Measurements from ENCODE around the gene NHSL2. TPM values are rescaled to one million over a fixed set of nuclear protein-coding genes. Genes with fewer than 3 reads are reported as not detected.

NHSL2 gene
- total RNA-seq, 1 experiment from 2014 or later, result 0.36 TPM

DNA sequence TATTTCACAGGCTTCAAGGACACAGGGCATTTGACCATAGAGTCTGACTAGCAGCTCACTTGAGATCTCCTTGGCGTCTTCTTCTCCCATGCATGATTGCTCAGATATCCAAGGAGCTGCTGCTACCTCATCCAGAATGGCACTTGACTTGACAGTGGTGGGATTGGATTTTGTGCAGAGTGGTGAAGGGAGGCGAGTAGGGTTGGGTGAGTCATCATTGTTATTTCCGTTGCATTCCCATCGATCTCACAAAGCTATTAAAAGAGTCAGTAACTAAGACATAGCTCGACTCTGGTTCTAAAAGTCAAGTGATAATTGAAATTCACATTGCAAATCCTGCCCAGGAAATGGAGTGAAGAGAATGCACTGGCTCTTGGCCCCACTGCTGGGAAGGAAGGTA, 27.7 kb downstream of the NHSL2 start:
- Histone ChIP-seq H3K4me3 (ENCODE audit: low read depth in 2 of 2, low read length in 2 of 2) (no peak overlapping the region), H3K27me3 (ENCODE audit: control insufficient read depth, insufficient read depth, low read length) (no peaks in the 10 kb centered on the region), H3K27ac (ENCODE audit: low read length) (no peak overlapping the region), H3K4me1 (ENCODE audit: control insufficient read depth, insufficient read depth, low read length) (no peaks in the 10 kb centered on the region), H3K9me3 (ENCODE audit: control insufficient read depth, insufficient read depth, low read depth, low read length) (no peaks in the 10 kb centered on the region), H3K36me3 (ENCODE audit: control insufficient read depth, insufficient read depth, low read length) (no peaks in the 10 kb centered on the region)
- in situ Hi-C loops (cut with HindIII; ENCODE audit: low pct_unique_long_range_greater_than_20kb, low sequenced_read_pairs) (no loop called here), intact Hi-C loops (cut with micrococcal nuclease; ENCODE audit: unreplicated experiment) (no loop called here)
- ChIA-PET CTCF (no interaction called here), POLR2A (no interaction called here)
- ATAC-seq, result no peak
- DNase-seq (ENCODE audit: low read depth, low spot score), result no peak
- TF ChIP-seq SIN3A (IDR thresholded peaks at IDR 0.05; ENCODE audit: borderline replicate concordance, insufficient read depth, low read depth, low read length) (no peak), TCF7L2 (IDR thresholded peaks at IDR 0.05; ENCODE audit: low read depth, low read length) (no peak), CTCF (IDR thresholded peaks at IDR 0.05) (no peak), POLR2AphosphoS5 (IDR thresholded peaks at IDR 0.05; ENCODE audit: low read depth, low read length) (no peak)
- TF ChIP-seq, protein P1, sequence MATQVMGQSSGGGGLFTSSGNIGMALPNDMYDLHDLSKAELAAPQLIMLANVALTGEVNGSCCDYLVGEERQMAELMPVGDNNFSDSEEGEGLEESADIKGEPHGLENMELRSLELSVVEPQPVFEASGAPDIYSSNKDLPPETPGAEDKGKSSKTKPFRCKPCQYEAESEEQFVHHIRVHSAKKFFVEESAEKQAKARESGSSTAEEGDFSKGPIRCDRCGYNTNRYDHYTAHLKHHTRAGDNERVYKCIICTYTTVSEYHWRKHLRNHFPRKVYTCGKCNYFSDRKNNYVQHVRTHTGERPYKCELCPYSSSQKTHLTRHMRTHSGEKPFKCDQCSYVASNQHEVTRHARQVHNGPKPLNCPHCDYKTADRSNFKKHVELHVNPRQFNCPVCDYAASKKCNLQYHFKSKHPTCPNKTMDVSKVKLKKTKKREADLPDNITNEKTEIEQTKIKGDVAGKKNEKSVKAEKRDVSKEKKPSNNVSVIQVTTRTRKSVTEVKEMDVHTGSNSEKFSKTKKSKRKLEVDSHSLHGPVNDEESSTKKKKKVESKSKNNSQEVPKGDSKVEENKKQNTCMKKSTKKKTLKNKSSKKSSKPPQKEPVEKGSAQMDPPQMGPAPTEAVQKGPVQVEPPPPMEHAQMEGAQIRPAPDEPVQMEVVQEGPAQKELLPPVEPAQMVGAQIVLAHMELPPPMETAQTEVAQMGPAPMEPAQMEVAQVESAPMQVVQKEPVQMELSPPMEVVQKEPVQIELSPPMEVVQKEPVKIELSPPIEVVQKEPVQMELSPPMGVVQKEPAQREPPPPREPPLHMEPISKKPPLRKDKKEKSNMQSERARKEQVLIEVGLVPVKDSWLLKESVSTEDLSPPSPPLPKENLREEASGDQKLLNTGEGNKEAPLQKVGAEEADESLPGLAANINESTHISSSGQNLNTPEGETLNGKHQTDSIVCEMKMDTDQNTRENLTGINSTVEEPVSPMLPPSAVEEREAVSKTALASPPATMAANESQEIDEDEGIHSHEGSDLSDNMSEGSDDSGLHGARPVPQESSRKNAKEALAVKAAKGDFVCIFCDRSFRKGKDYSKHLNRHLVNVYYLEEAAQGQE (IDR thresholded peaks at IDR 0.05; ENCODE audit: insufficient read depth in 1 of 2, low read depth in 2 of 2, low read length in 1 of 2), result no peak
- no TSS peak for BruUV-seq (replicated peaks)

- BruUV-seq (replicated peaks), result no TSS peak
- no peak for ATAC-seq
- Histone ChIP-seq H3K9me3 (ENCODE audit: control insufficient read depth, insufficient read depth, low read depth, low read length) (no peaks in the 10 kb centered on the region), H3K27ac (ENCODE audit: low read length) (no peak overlapping the region), H3K36me3 (ENCODE audit: control insufficient read depth, insufficient read depth, low read length) (no peaks in the 10 kb centered on the region), H3K4me3 (ENCODE audit: low read depth in 2 of 2, low read length in 2 of 2) (no peak overlapping the region), H3K4me1 (ENCODE audit: control insufficient read depth, insufficient read depth, low read length) (no peaks in the 10 kb centered on the region), H3K27me3 (ENCODE audit: control insufficient read depth, insufficient read depth, low read length) (no peaks in the 10 kb centered on the region)
- CTCF ChIA-PET, result no interaction called here
- in situ Hi-C loops (cut with HindIII; ENCODE audit: low pct_unique_long_range_greater_than_20kb, low sequenced_read_pairs), result no loop called here
- no peak for DNase-seq (ENCODE audit: low read depth, low spot score)
- intact Hi-C loops (cut with micrococcal nuclease; ENCODE audit: unreplicated experiment), result no loop called here
- TF ChIP-seq, protein P1 (IDR thresholded peaks at IDR 0.05; ENCODE audit: insufficient read depth in 1 of 2, low read depth in 2 of 2, low read length in 1 of 2), result no peak
- TF ChIP-seq TCF7L2 (IDR thresholded peaks at IDR 0.05; ENCODE audit: low read depth, low read length) (no peak), SIN3A (IDR thresholded peaks at IDR 0.05; ENCODE audit: borderline replicate concordance, insufficient read depth, low read depth, low read length) (no peak), POLR2AphosphoS5 (IDR thresholded peaks at IDR 0.05; ENCODE audit: low read depth, low read length) (no peak), CTCF (IDR thresholded peaks at IDR 0.05) (no peak)
- POLR2A ChIA-PET, result no interaction called here
Observed at GRCh38 chrX:71941145-71941544, 30.5 kb downstream of the NHSL2 start.

Data from Panc1 (cell line).